ENCODE data around the gene PPP1R3F.

DNA sequence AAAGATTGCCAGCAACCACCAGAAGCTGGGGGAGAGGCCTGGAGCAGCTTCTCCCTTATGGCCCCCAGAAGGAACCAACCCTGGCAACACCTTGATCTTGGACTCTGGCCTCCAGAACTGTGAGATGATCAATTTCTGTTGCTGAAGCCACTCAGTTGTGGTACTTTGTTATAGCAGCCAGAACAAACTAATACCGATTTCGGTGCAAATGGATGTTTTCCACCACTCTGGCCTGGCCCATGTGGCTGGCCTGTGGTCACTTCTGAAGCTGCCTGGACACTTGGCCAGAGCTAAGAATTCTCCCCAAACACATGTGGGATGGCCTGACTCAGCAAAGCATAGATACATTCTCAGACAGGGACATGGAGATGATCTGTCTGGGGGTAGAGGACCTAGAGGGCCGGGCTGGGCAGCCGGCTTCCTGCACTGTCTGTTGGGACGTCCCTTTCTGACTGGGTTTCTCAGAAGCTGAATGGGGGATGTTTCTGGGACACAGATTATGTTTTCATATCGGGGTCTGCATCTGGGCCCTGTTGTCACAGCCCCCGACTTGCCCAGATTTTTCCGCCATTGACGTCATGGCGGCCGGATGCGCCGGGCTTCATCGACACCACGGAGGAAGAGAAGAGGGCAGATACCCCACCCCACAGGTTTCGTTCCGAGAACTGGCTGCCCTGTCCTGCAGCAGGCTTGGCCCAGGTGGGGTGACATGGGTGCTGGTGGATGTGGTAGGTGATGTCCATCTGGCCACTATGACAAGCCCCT is 9.2 kb upstream of the PPP1R3F start:
- TF ChIP-seq SUZ12 (IDR thresholded peaks at IDR 0.05) (no peak), TARDBP (IDR thresholded peaks at IDR 0.05) (no peak), L3MBTL2 (conservative IDR thresholded peaks at IDR 0.05) (no peak), ZNF384 (IDR thresholded peaks at IDR 0.05) (no peak), HDGF (IDR thresholded peaks at IDR 0.05; ENCODE audit: borderline replicate concordance) (no peak), SP1 (IDR thresholded peaks at IDR 0.05) (no peak), ARNT (IDR thresholded peaks at IDR 0.05) (no peak), FOXA1 (IDR thresholded peaks at IDR 0.05) (no peak), BHLHE40 (IDR thresholded peaks at IDR 0.05; ENCODE audit: borderline replicate concordance) (no peak), FOXM1 (IDR thresholded peaks at IDR 0.05; ENCODE audit: borderline replicate concordance) (no peak)
- TF ChIP-seq, protein P1, sequence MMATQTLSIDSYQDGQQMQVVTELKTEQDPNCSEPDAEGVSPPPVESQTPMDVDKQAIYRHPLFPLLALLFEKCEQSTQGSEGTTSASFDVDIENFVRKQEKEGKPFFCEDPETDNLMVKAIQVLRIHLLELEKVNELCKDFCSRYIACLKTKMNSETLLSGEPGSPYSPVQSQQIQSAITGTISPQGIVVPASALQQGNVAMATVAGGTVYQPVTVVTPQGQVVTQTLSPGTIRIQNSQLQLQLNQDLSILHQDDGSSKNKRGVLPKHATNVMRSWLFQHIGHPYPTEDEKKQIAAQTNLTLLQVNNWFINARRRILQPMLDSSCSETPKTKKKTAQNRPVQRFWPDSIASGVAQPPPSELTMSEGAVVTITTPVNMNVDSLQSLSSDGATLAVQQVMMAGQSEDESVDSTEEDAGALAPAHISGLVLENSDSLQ (IDR thresholded peaks at IDR 0.05): no peak
